HG03025 (cell line): ENCODE results near the gene RPL18.
"Not testable (repeated sequence)": the region's sequence is repeated elsewhere in the genome, so short reads cannot be mapped to it uniquely, and the experiment has no call there.

Experiments used
- ATAC-seq: cut with Tn5 transposase; IDR thresholded peaks from one replicate; pipeline ENCODE4 v1.9.1; 2021; ENCODE audit warnings: mild to moderate bottlenecking, moderate library complexity; ENCODE audit not compliant: unreplicated experiment, low FRiP score

RPL18 gene

GRCh38 chr19:48618916-48619691 lies at the start of gene RPL18, which contains the start of gene SPHK2:
RPL18 (minus strand) TSS chr19:48619178; CDS start chr19:48619143, 35 bp downstream.
SPHK2 (plus strand) TSS chr19:48619506; CDS start chr19:48620515, 1,009 bp downstream.
- peak; percentile 75 for ATAC-seq

GRCh38 chr19:48668761-48669160 lies 49.8 kb upstream of the RPL18 start:
- no peak for ATAC-seq

GRCh38 chr19:48668332-48668731 lies 49.4 kb upstream of the RPL18 start:
- ATAC-seq, result no peak

GRCh38 chr19:48665786-48666185 lies 46.8 kb upstream of the RPL18 start:
- no peak for ATAC-seq

GRCh38 chr19:48664476-48664875 lies 45.5 kb upstream of the RPL18 start:
- no peak for ATAC-seq

- ATAC-seq, result no peak
Observed at GRCh38 chr19:48663667-48664066, 44.7 kb upstream of the RPL18 start.

- no peak for ATAC-seq
Observed at GRCh38 chr19:48661711-48662090, 42.7 kb upstream of the RPL18 start.

- peak; percentile 79 for ATAC-seq
Observed at GRCh38 chr19:48660852-48661710, 42.1 kb upstream of the RPL18 start.

- no peak for ATAC-seq
Observed at GRCh38 chr19:48659768-48660167, 40.8 kb upstream of the RPL18 start.

GRCh38 chr19:48658483-48658882 lies 39.5 kb upstream of the RPL18 start:
- no peak for ATAC-seq

- ATAC-seq, result not testable (repeated sequence)
Observed at GRCh38 chr19:48657828-48658227, 38.9 kb upstream of the RPL18 start.

- no peak for ATAC-seq
Observed at GRCh38 chr19:48656840-48657474, 38.0 kb upstream of the RPL18 start.

- no peak for ATAC-seq
Observed at GRCh38 chr19:48654299-48655059, 35.5 kb upstream of the RPL18 start.

- ATAC-seq, result no peak
Observed at GRCh38 chr19:48651683-48652048, 32.7 kb upstream of the RPL18 start.

GRCh38 chr19:48650974-48651682 lies 32.1 kb upstream of the RPL18 start:
- ATAC-seq, result no peak

- ATAC-seq, result no peak
Observed at GRCh38 chr19:48648134-48648533, 29.2 kb upstream of the RPL18 start.

- ATAC-seq, result no peak
Observed at GRCh38 chr19:48646722-48647216, 27.8 kb upstream of the RPL18 start.

GRCh38 chr19:48646001-48646721 lies 27.2 kb upstream of the RPL18 start, which contains the start of gene CA11:
CA11 (minus strand) TSS chr19:48646187; CDS start chr19:48645632, 555 bp downstream.
- peak; percentile 51 for ATAC-seq

- ATAC-seq, result no peak
Observed at GRCh38 chr19:48645620-48646000, 26.6 kb upstream of the RPL18 start.
